GM23248 (cell line): ENCODE data around the gene MYPOP.

Experiments used
- EZH2 ChIP-seq: fragments of 200-600 bp; sonication (generic); IDR thresholded peaks from 2 replicates; pipeline ENCODE4 v1.6.1; 2018; ENCODE audit warnings: antibody characterized with exemption, mild to moderate bottlenecking; ENCODE audit not compliant: insufficient read depth, poor library complexity, severe bottlenecking
- EZH2phosphoT487 ChIP-seq: fragments of 200-600 bp; sonication (generic); IDR thresholded peaks from 2 replicates; pipeline ENCODE4 v1.6.1; 2018; ENCODE audit warnings: antibody characterized with exemption, moderate library complexity, mild to moderate bottlenecking, low read depth; ENCODE audit not compliant: insufficient read depth

- TF ChIP-seq EZH2 (no peak), EZH2phosphoT487 (no peak)
Observed at GRCh38 chr19:45866400-45867176, 35.8 kb downstream of the MYPOP start.
